Spleen (tissue), 11 donors: ENCODE results near the gene GPAT3. TPM values are rescaled to one million over a fixed set of nuclear protein-coding genes. Genes with fewer than 3 reads are reported as not detected.

Experiments used
- DNase-seq: peaks from one replicate; pipeline ENCODE4 v3.0.0-alpha.2; 2020
- H3K27ac ChIP-seq, 8 donors: fragments of 200-600 bp; sonication (generic) in 7 of 8; 1 replicate in 4 of 8; 2 replicates in 4 of 8; pipeline versions ENCODE4 v1.5.0 to v1.8.0; 2016 to 2021; ENCODE audit warnings: inconsistent platforms in 4 of 8, mild to moderate bottlenecking in 4 of 8, moderate library complexity in 1 of 8
- H3K27me3 ChIP-seq, 7 donors: fragments of 200-600 bp; sonication (generic) in 6 of 7; replicated peaks in 1 of 7; 1 replicate in 4 of 7; 2 replicates in 3 of 7; pipeline versions ENCODE4 v1.5.0 to v1.8.0; 2016 to 2021; ENCODE audit warnings: inconsistent platforms in 3 of 7, mild to moderate bottlenecking in 1 of 7
- H3K36me3 ChIP-seq, 6 donors: fragments of 200-600 bp; sonication (generic) in 5 of 6; 1 replicate in 4 of 6; 2 replicates in 2 of 6; pipeline versions ENCODE4 v1.5.0 to v1.8.0; 2016 to 2021; ENCODE audit warnings: inconsistent platforms in 2 of 6
- H3K4me1 ChIP-seq, 6 donors: fragments of 200-600 bp; sonication (generic) in 5 of 6; 1 replicate in 3 of 6; 2 replicates in 3 of 6; pipeline versions ENCODE4 v1.5.0 to v1.8.0; 2016 to 2021; ENCODE audit warnings: inconsistent platforms in 3 of 6
- H3K4me3 ChIP-seq, 8 donors: fragments of 200-600 bp; sonication (generic) in 7 of 8; 1 replicate in 4 of 8; 2 replicates in 4 of 8; pipeline versions ENCODE4 v1.5.0 to v1.8.0; 2016 to 2021; ENCODE audit warnings: inconsistent platforms in 4 of 8, mild to moderate bottlenecking in 4 of 8, moderate library complexity in 2 of 8
- H3K9me3 ChIP-seq, 8 donors: fragments of 200-600 bp; sonication (generic) in 7 of 8; 1 replicate in 4 of 8; 2 replicates in 4 of 8; pipeline versions ENCODE4 v1.5.0 to v1.8.0; 2016 to 2021; ENCODE audit warnings: inconsistent platforms in 4 of 8
- POLR2A ChIP-seq, 3 donors: fragments of 450-650 bp; IDR thresholded peaks; one replicate each; pipeline ENCODE4 v1.5.1; 2017; ENCODE audit warnings: antibody characterized with exemption in 3 of 3, mild to moderate bottlenecking in 1 of 3
- POLR2AphosphoS5 ChIP-seq, 3 donors: sonication (generic); formaldehyde crosslinking; IDR thresholded peaks; one replicate each; pipeline ENCODE4 v1.5.1; 2017; ENCODE audit warnings: antibody characterized with exemption in 3 of 3
- WGBS, 5 donors: extraction: QIAGEN DNeasy Blood & Tissue Kit in 3 of 5; methylation state at CpG; one replicate each; pipeline versions ENCODE4 v1.1.5 to v1.1.7; 2013 to 2018; 5-methylcytosine and 5-hydroxymethylcytosine counted together
- intact Hi-C: fragments of 100-400 bp; cut with DNase I; formaldehyde crosslinking; loops from one replicate; pipeline ENCODE4 v1.15.0; 2023; ENCODE audit warnings: low total_unique reads
- polyA plus RNA-seq, 3 donors: library from polyadenylated mRNA; stranded (reverse); fragments of 200-250 nt; gene quantifications; one replicate each; pipeline ENCODE4 v1.2.1, GENCODE V29; 2013
- total RNA-seq, 7 donors: library from RNA; depleted of rRNA in 3 of 7; stranded (reverse); fragments of >200 nt in 3 of 7; fragmentation: NEBNext Ultra II Directional in 4 of 7; extraction: Animal tissue kit (Norgen Biotek cat#: 25700) in 4 of 7; gene quantifications; one replicate each; pipeline versions ENCODE4 v1.1.0 to v1.2.1, GENCODE V29; 2016 to 2021
- TF ChIP-seq, protein P1 (sequence below), 11 experiments: fragments of 200-600 bp in 7 of 11; fragments of 450-650 bp in 4 of 11; sonication (generic) in 4 of 11; IDR thresholded peaks in 8 of 11; conservative IDR thresholded peaks in 3 of 11; 1 replicate in 7 of 11; 2 replicates in 4 of 11; pipeline versions ENCODE4 v1.4.0 to v1.8.0; 2016 to 2021; ENCODE audit warnings: antibody characterized with exemption in 11 of 11, inconsistent platforms in 4 of 11, mild to moderate bottlenecking in 1 of 11
- donor health status: healthy with polysubstance abuse.
- donor health status: DM: no; HTN: no; CAD: no; lungs with moderate emphysema.
- donor health status: DM: no; HTN: no; CAD: no.
- donor health status: Bipolar disorder and iron deficiency.
- donor health status: healthy.
- donor health status: DM: no; HTN: no; CAD: no.
- donor health status: DM: yes; HTN: yes; CAD: no.

Gene GPAT3
- total and polyA plus RNA-seq, 10 donors, result 0.70 to 29.1 (median 9.4) TPM

GRCh38 chr4:83605744-83606172, 69.8 kb downstream of the GPAT3 start:
- H3K27ac ChIP-seq, result no peak overlapping the region
- peaks cover 0 to 7% (median 0%) of the 10 kb centered on the region in 6 donors for H3K4me1 ChIP-seq
- H3K27me3 ChIP-seq, result no peaks in the 10 kb centered on the region
- H3K36me3 ChIP-seq, result peaks cover 0 to 13% (median 0%) of the 10 kb centered on the region in 6 donors
- TF ChIP-seq, protein P1, sequence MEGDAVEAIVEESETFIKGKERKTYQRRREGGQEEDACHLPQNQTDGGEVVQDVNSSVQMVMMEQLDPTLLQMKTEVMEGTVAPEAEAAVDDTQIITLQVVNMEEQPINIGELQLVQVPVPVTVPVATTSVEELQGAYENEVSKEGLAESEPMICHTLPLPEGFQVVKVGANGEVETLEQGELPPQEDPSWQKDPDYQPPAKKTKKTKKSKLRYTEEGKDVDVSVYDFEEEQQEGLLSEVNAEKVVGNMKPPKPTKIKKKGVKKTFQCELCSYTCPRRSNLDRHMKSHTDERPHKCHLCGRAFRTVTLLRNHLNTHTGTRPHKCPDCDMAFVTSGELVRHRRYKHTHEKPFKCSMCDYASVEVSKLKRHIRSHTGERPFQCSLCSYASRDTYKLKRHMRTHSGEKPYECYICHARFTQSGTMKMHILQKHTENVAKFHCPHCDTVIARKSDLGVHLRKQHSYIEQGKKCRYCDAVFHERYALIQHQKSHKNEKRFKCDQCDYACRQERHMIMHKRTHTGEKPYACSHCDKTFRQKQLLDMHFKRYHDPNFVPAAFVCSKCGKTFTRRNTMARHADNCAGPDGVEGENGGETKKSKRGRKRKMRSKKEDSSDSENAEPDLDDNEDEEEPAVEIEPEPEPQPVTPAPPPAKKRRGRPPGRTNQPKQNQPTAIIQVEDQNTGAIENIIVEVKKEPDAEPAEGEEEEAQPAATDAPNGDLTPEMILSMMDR (IDR thresholded peaks at IDR 0.05 in 8 of 11, conservative IDR thresholded peaks at IDR 0.05 in 3 of 11), result no peak
- no peak for TF ChIP-seq POLR2AphosphoS5 (IDR thresholded peaks at IDR 0.05)
- TF ChIP-seq POLR2A (IDR thresholded peaks at IDR 0.05), result no peak
- intact Hi-C loops, result no loop called here
- 79 to 93% (median 88%) methylated on average over 3 of the region's 3 CpGs for WGBS, 5 donors
- H3K4me3 ChIP-seq, result no peak overlapping the region
- DNase-seq, result no peak
- peaks cover 0 to 3% (median under 1%) of the 10 kb centered on the region in 8 donors for H3K9me3 ChIP-seq

DNA sequence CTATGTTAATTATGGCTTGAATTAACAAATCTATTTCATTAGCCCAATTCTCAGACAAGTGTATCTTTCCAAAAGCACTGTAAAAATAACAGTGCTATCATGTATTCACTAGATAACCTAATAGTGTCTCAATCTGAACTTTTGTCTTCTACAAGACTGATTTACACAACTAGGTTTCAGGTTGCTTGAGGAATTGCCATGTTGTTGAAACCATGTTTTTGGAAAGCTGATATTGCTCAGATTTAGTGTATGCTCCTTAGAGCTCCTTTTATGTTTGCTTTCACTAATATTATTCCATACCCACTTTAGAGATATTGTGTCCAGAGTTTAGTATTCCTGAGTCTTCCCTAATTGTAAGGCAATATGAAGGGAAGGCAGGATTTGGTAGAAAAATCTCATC, 70.6 kb downstream of the GPAT3 start:
- Histone ChIP-seq H3K27ac (no peak overlapping the region), H3K4me3 (no peak overlapping the region), H3K36me3 (peaks cover 0 to 13% (median 0%) of the 10 kb centered on the region in 6 donors), H3K27me3 (no peaks in the 10 kb centered on the region), H3K4me1 (peaks cover 0 to 7% (median 0%) of the 10 kb centered on the region in 6 donors), H3K9me3 (peaks cover 0 to 10% (median 6%) of the 10 kb centered on the region in 8 donors)
- no peak for TF ChIP-seq POLR2A (IDR thresholded peaks at IDR 0.05)
- TF ChIP-seq, protein P1 (IDR thresholded peaks at IDR 0.05 in 8 of 11, conservative IDR thresholded peaks at IDR 0.05 in 3 of 11), result no peak
- TF ChIP-seq POLR2AphosphoS5 (IDR thresholded peaks at IDR 0.05), result no peak
- no peak for DNase-seq
- intact Hi-C loops, result no loop called here

DNA sequence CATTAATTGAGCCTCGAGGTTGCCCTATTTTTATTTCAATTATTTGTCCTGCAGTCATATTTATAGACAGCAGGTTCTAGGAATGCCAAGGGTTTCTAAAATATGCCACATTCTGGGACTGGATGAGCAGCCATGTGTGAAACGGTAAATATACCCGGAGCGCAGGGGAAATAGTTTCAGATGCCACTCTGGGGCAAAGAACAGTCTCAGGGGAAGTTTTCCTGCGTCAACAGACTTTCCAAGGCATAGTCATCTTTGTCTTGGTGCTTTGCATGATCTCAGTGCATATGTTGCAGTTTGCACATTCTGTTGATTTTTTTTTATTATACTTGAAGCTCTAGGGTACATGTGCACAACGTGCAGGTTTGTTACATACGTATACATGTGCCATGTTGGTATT, 71.0 kb downstream of the GPAT3 start:
- Histone ChIP-seq H3K27me3 (no peaks in the 10 kb centered on the region), H3K9me3 (peaks cover 0 to 14% (median 9%) of the 10 kb centered on the region in 8 donors), H3K27ac (no peak overlapping the region), H3K4me1 (peaks cover 0 to 7% (median 0%) of the 10 kb centered on the region in 6 donors), H3K4me3 (no peak overlapping the region), H3K36me3 (peaks cover 0 to 13% (median 0%) of the 10 kb centered on the region in 6 donors)
- DNase-seq, result no peak
- TF ChIP-seq POLR2AphosphoS5 (IDR thresholded peaks at IDR 0.05) (no peak), POLR2A (IDR thresholded peaks at IDR 0.05) (no peak)
- TF ChIP-seq, protein P1 (IDR thresholded peaks at IDR 0.05 in 8 of 11, conservative IDR thresholded peaks at IDR 0.05 in 3 of 11), result no peak
- 51 to 90% (median 73%) methylated on average over 7 of the region's 7 CpGs for WGBS, 5 donors
- intact Hi-C loops, result no loop called here

DNA sequence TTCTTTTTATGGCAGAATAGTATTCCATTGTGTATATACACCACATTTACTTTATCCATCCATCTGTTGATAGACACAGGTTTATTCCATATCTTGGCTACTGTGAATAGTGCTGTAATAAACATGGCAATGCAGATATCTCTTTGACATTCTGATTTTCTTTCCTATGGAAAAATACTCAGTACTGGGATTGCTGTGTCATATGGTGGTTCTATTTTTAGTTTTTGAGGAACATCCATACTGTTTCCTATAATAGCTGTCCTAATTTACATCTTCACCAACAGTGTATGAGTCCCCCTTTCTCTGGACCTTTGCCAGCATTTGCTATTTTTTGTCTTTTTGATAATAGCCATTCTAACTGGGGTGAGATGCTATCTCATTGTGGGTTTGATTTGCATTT, 73.5 kb downstream of the GPAT3 start:
- Histone ChIP-seq H3K36me3 (peaks cover 0 to 13% (median 0%) of the 10 kb centered on the region in 6 donors), H3K27me3 (no peaks in the 10 kb centered on the region), H3K4me1 (peaks cover 0 to 5% (median 0%) of the 10 kb centered on the region in 6 donors), H3K4me3 (no peak overlapping the region), H3K27ac (no peak overlapping the region), H3K9me3 (peaks cover 6 to 39% (median 33%) of the 10 kb centered on the region in 8 donors)
- no peak for DNase-seq
- intact Hi-C loops, result no loop called here
- TF ChIP-seq POLR2AphosphoS5 (IDR thresholded peaks at IDR 0.05), result no peak
- no peak for TF ChIP-seq POLR2A (IDR thresholded peaks at IDR 0.05)
- TF ChIP-seq, protein P1 (IDR thresholded peaks at IDR 0.05 in 8 of 11, conservative IDR thresholded peaks at IDR 0.05 in 3 of 11), result no peak
